ENCODE results near the gene UBASH3A. TPM values are rescaled to one million over a fixed set of nuclear protein-coding genes. Genes with fewer than 3 reads are reported as not detected.

Gene UBASH3A
- polyA plus RNA-seq, 2 of the 4 experiments (the other 2 are of a cell fraction), result not detected

- no peak for TF ChIP-seq MAFK (IDR thresholded peaks at IDR 0.05; ENCODE audit: partially characterized antibody)
- no peak for TF ChIP-seq EP300 (IDR thresholded peaks at IDR 0.05)
- TF ChIP-seq NPAS2 (CRISPR knock-in tag; IDR thresholded peaks at IDR 0.05; ENCODE audit: borderline replicate concordance), result no peak
- TF ChIP-seq EHMT2 (IDR thresholded peaks at IDR 0.05; ENCODE audit: low read depth), result no peak
Observed at GRCh38 chr21:42367367-42368165, 36.1 kb upstream of the UBASH3A start (continued).

GRCh38 chr21:42369821-42370220, 33.9 kb upstream of the UBASH3A start:
- TF ChIP-seq MAX (IDR thresholded peaks at IDR 0.05) (no peak), ZC3H11A (IDR thresholded peaks at IDR 0.05) (no peak), HES2 (IDR thresholded peaks at IDR 0.05) (no peak), CTCF (IDR thresholded peaks at IDR 0.05) (no peak), CEBPB (IDR thresholded peaks at IDR 0.05) (no peak), NFE2L2 (conservative IDR thresholded peaks at IDR 0.05; ENCODE audit: low read length) (no peak)
- ChIA-PET CTCF (interaction anchor here (0.9 kb wide), 1 partner anchor 9 kb away, joined by 3 read pairs; no protein-coding TSS in a partner anchor), POLR2A (no interaction called here)
- FAIRE-seq (no peak), DNase-seq (ENCODE audit: low read depth in 1 of 2, low spot score in 1 of 2) (no peak), ATAC-seq (no peak)
- Histone ChIP-seq H3K27ac (no peak overlapping the region), H3K4me1 (peaks cover 19% of the 10 kb centered on the region), H3K4me2 (no peak overlapping the region), H3K4me3 (no peak overlapping the region), H3K9me3 (no peaks in the 10 kb centered on the region)
- 82% methylated on average over 10 of the region's 16 CpGs for WGBS (ENCODE audit: missing lambda C conversion rate)

GRCh38 chr21:42370894-42371654, 32.6 kb upstream of the UBASH3A start:
- CTCF ChIA-PET, result no interaction called here
- Histone ChIP-seq H3K9me3 (no peaks in the 10 kb centered on the region), H3K4me1 (peaks cover 15% of the 10 kb centered on the region), H3K4me2 (no peak overlapping the region), H3K4me3 (no peak overlapping the region), H3K27ac (no peak overlapping the region)
- TF ChIP-seq ATOH8 (CRISPR knock-in tag; IDR thresholded peaks at IDR 0.05; ENCODE audit: low read depth), result no peak
- no peak for TF ChIP-seq POLR2AphosphoS2 (conservative IDR thresholded peaks at IDR 0.05; ENCODE audit: low read length)
- TF ChIP-seq HOXB5 (CRISPR knock-in tag; IDR thresholded peaks at IDR 0.05), result no peak
- TF ChIP-seq ZSCAN20 (CRISPR knock-in tag; IDR thresholded peaks at IDR 0.05), result no peak
- TF ChIP-seq RAD21 (conservative IDR thresholded peaks at IDR 0.05 in 1 of 2, IDR thresholded peaks at IDR 0.05 in 1 of 2), result no peak
- TF ChIP-seq ELK1 (IDR thresholded peaks at IDR 0.05; ENCODE audit: low read depth, low read length), result no peak
- TF ChIP-seq HOXA7 (CRISPR knock-in tag; IDR thresholded peaks at IDR 0.05), result no peak
- no peak for TF ChIP-seq KDM5A (IDR thresholded peaks at IDR 0.05)
- TF ChIP-seq MAFK (IDR thresholded peaks at IDR 0.05; ENCODE audit: partially characterized antibody), result no peak
- TF ChIP-seq BCL3 (IDR thresholded peaks at IDR 0.05), result no peak
- TF ChIP-seq JUNB (IDR thresholded peaks at IDR 0.05), result no peak
- no peak for TF ChIP-seq RNF2 (IDR thresholded peaks at IDR 0.05; ENCODE audit: borderline replicate concordance, low read depth)
- no peak for TF ChIP-seq CHD4 (IDR thresholded peaks at IDR 0.05; ENCODE audit: borderline replicate concordance)
- no peak for TF ChIP-seq RFX5 (IDR thresholded peaks at IDR 0.05)
- TF ChIP-seq JUN (IDR thresholded peaks at IDR 0.05), result no peak
- TF ChIP-seq NR3C1 (IDR thresholded peaks at IDR 0.05), result no peak
- TF ChIP-seq ZFP36 (IDR thresholded peaks at IDR 0.05; ENCODE audit: borderline replicate concordance, partially characterized antibody), result no peak
- TF ChIP-seq ZC3H11A (IDR thresholded peaks at IDR 0.05), result no peak
- WGBS (ENCODE audit: missing lambda C conversion rate), result 87% methylated on average over 18 of the region's 18 CpGs
- no peak for DNase-seq (ENCODE audit: low read depth in 1 of 2, low spot score in 1 of 2)
- POLR2A ChIA-PET, result no interaction called here
- FAIRE-seq, result no peak
- no peak for ATAC-seq

Measured in A549 (cell line).